Stimulated activated CD4-positive, alpha-beta T cell treated with anti-CD3 and anti-CD28 coated beads, Interleukin-12 subunit alpha, Interleukin-12 subunit beta, amount 100 ng/mL, for 24 hours (primary cell): Measurements from ENCODE around the gene LPCAT1.
"Not testable (repeated sequence)": the region's sequence is repeated elsewhere in the genome, so short reads cannot be mapped to it uniquely, and the experiment has no call there.

Source experiments
- DNase-seq, 2 experiments: peaks; one replicate each; pipeline ENCODE4 v3.0.0-alpha.2; 2020; ENCODE audit warnings: low read depth in 2 of 2

Gene LPCAT1

GRCh38 chr5:1428107-1428506, 95.7 kb downstream of the LPCAT1 start:
- no peak for DNase-seq

DNA sequence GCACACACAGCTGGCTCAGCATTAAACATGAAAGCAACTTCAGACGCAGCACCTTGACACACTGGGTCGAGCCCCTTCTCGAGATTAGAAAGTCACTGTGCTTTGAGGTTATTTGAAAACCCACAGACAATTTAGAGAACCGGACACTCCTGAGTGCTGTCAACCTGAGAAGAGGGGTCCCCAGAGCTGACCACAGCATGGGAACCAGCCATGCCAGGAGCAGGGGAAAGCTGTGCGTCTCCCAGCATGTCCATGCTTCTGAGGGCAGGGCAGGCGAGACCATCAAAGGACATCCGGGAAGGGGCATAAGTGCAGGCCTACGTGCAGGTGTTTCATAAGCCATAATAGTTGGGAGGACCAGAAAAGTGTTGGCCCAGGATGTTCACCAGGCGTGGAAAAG, 99.0 kb downstream of the LPCAT1 start:
- no peak for DNase-seq

- DNase-seq = no peak
Observed at GRCh38 chr5:1423901-1424603, 99.7 kb downstream of the LPCAT1 start.

- DNase-seq = not testable (repeated sequence)
Observed at GRCh38 chr5:1422522-1422921, 101.2 kb downstream of the LPCAT1 start.

DNA sequence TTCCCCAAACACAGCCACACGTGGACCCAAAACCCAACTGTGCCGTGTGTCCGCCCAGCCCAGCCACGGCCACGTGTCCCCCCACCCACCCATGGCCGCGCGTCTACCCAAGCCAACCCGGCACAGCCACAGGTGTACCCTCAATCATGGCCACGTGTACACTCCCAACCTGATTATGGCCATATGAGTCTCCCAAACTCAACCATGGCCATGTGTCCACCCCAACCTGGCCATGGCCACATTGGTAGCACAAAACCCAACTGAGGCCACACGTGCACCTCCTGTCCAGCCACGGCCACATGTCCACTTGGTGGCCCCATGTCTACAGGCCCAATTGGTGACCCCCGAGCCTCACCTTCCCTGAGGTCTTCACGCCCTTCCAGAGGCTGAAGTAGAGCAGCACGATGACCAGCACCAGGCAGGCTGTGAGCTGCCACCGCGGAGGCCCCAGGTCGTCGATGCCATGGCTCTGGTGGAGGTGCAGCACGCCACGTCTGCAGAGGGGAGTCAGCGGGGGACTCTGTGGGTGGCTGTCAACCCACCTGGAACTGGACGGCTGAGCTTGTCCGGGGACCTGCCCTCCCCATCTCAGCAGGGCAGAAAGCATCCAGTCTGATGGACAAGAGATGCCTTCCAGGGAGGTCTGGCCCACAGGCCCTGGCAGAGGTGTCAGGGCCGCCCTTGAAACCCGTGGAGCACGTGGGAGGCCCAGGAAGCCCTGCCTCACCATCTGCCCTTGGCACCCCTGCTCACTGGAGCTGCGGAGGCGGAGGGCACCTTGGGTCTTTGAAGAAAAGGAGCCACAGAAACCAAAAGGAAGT, 102.0 kb downstream of the LPCAT1 start:
- DNase-seq = no peak

- DNase-seq = no peak
Observed at GRCh38 chr5:1420211-1421195, 103.3 kb downstream of the LPCAT1 start.

- no peak for DNase-seq
Observed at GRCh38 chr5:1419476-1420210, 104.1 kb downstream of the LPCAT1 start.

DNA sequence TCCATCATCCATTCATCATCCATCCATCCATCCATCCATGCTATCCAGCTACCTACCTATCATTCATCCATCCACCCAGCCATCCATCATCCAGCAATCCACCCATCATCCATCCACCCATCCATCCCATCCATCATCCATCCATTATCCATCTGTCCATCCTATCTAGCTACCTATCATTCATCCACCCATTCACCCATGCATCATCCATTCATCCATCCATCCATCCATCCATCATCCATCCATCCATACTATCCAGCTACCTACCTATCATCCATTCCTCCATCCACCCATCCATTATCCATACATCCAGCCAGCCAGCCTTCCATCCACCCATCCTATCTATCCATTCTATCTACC, 104.9 kb downstream of the LPCAT1 start:
- no peak for DNase-seq

- no peak for DNase-seq
Observed at GRCh38 chr5:1418238-1418920, 105.4 kb downstream of the LPCAT1 start.

DNA sequence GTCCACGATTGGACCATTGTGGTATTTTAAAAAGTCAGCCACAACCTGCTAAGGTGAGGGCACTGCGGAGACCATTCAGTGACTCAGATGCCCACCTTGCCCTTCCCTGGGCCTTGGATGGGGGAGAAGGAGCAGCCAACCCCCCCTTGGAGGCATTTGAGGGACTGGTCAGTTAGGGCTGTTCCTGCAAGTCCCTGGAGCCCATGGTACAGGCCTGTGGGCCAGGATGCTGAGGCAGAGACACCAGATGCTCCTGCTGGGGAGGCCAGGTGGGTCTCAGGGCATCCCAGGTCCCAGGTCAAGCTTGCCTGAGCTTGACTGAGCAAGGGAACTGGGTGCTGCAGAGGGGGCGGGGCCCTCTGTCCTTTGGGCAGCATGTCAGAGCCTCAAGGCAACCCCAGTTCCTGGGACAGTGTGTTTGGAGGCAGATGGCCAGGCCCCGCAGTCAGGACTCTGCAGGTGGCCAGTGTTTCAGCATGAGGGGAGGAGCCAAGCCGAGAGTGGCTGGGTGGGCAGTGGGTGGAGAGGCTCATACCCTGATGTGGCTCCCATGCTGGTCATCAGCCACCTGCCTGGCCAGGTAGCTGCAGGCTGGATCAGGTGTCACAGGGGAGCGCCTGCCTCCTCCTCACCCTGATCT, 106.1 kb downstream of the LPCAT1 start:
- no peak for DNase-seq

- no peak for DNase-seq
Observed at GRCh38 chr5:1416856-1417469, 106.8 kb downstream of the LPCAT1 start.

DNA sequence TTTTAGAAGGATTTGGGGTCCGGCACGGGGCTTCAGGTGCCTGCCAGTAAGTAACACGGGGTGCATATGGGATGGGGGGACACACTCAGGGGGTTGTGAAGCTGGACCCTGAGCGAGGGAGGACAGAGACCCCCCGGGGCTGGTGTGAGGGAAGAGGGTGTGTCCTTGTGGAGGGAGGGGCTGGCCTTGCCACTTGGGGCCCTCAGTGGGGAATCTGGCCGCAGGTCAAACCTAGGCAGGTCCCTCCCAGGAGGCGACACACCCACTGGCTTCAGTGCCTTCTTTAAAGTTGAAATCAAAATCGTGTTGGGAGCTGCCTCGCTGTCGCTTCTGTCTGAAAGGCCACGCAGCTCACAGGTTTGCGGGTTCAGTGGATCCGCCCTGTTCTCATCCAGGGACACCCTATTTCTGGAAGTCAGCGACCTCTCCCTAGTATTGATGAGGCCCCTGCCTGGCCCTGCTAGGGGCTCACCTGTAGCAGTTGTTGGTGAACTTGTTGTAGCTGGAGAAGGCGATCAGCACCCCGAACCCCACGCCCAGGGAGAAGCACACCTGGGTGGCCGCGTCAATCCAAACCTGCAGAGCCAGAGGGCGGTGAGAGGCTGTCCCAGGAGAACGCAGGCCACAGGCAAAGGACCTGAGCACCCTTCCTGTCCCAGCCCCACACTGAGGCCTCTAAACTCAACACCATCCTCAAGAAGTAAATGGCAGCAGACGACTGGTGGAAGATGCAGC, 108.0 kb downstream of the LPCAT1 start:
- DNase-seq = no peak

DNA sequence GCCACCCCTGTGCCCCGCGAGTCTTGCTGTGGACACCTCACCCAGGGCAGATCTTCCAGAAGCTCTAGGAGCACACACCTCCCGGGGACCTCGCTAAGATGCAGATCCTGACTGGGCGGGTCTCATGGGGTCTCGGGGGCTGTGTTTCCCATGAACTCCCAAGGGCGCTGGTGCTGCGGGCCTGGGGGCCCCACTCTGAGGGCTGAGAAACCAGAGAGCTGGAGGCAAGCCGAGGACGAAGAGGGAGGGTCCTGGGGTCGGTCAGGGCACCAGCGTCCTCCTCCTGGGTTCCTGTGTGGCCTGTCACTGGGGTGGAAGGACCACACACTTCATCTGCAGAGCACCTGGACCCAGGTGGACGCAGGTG, 108.7 kb downstream of the LPCAT1 start:
- DNase-seq = no peak

DNA sequence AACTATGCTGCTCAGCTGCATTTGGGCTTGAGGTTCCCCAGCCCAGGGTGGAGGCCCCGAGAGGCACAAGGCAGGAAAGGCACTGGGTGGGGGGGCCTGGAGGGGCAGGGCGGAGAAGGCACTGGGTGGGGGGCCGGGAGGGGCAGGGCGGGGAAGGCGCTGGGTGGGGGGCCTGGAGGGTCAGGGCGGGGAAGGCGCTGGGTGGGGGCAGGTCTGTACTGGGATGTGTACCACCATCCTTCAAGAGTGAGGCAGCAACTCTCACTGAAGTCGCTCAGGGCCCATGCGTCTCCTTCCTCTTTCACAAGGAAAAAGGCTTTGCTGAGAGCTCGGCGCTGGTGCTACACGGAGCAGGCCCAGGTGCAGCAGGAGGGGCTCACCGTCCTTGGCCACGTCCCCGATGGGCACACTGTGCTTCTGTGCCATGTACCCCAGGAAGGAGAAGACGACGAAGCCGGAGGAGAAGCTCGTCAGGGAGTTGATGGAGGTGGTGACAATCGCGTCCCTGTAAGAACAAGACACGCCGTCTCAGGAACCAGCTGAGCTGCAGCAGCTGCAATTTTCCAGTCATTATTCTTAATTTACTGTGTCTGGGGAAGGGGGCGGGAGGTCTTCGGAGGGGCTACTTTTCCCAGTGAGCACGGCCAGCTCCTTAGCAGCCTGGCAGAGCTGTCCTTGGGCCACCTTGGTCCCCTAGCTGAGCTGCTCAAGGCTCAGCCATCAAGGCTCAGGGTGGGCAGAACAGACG, 109.3 kb downstream of the LPCAT1 start:
- DNase-seq = no peak

DNA sequence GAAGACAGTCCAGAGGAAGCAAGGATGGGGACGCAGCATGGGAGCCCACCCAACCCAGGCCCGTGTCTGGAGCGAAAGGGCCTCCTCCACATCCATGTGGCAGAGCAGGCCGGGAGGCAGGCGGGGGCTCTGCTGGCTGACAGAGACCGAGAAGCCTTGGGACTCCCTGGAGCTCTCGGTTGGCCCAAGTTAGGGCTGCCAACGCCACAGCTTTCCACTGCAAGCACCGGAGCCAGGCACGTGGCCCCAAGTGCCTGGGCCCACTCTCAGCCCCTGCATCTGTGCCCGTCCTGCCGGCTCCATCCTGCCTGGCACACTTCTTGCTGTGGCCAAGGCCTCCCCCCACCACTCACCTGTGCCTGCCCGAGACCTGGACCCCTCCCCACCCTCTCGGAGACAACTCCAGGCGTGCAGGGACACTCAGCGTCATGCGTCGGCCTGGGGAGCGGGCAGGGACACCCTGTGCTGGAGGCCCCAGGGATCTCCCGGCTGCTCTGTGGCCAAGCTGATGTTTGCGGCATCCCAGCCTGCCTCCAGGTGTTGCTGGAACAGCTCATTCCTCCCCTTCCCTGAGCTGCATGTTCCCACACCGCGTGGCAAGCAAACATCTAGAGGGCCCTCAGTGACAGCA, 110.0 kb downstream of the LPCAT1 start:
- DNase-seq = no peak

DNA sequence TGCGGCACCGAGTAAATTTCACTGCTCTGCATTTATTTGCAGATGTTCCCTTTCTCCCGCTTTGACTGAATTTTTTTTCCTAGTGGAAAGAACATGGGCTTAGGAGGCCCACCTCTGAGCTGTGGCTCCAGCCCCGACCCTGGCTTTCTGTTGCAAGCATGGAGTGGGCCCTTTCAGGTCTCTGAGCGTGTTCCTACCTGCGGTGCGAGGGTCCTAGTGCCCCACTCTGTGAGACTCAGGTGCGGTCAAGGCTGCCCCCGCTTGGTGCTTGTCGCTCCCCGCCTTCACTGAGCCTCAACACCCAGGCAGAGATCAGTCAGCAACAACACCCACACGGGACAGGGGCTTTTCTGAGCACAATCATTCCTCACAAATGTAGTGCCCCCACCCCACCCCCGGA, 110.5 kb downstream of the LPCAT1 start:
- no peak for DNase-seq

DNA sequence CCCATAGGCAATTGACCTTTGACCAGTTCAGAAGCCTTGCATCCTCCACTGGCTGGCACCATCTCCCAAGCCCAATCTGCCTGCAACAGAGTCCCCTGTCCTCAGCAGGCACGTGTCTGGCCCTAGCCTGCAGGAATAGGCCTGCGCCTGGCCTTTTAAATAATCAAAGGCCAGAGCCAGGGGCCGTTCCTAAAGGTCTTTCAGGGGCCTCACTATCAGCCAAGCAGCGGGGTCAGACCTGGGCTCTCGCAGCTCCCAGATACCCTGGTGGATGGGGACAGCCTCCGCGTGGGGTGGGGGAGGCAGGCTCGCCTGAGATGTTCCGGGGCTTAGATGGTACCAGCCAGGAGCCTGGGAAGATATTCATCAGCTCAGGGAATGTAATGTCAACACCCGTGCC, 111.1 kb downstream of the LPCAT1 start:
- no peak for DNase-seq

DNA sequence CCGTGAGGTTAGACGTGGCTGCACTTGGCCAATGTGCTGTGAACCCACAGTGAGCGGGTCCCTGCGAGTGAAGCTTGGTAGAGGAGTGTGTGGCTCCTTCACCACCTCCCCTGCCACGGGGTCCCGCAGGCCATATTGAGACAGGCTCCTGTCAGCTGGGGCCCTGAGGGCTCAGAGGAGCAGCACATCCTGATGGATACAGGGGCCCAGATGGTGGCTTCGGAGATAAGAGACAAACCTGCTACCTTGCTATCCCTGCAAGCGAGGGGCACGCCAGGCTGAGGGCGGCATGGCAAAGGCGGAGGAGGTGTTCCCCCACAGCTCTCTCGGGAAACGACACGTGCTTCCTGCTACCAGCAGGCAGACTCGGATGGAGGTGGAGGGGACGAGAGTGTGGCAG, 111.6 kb downstream of the LPCAT1 start:
- DNase-seq = no peak
